ENCODE results near the gene IVL. TPM values are rescaled to one million over a fixed set of nuclear protein-coding genes. Genes with fewer than 3 reads are reported as not detected.

IVL gene
- total RNA-seq, 1 experiment from 2014 or later = not detected

DNA sequence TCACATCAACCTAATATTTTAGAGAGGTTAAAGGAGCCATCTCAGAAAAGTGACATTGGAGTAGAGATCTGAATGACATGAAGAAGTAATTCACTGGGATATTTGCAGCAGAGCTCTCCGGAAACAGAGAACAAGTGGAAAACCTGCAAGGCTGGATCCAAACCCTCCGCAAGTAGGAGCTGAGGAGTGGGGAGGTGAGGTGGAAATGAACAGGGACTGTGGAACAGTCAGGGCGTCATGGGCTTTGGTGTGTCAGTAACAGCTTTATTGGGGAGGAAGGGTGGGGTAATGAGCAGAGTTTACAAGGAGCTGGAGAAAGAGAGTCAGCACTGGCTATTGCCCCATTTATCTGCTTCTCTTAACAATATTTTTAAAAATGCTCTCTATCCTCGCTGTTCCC, 9.3 kb upstream of the IVL start:
- Histone ChIP-seq H3K4me3 (replicated peaks in 1 of 2; ENCODE audit: low read depth in 1 of 2, low read length in 2 of 2) (no peak overlapping the region), H3K36me3 (ENCODE audit: control insufficient read depth in 1 of 2, insufficient read depth in 2 of 2, low read length in 2 of 2) (no peaks in the 10 kb centered on the region), H3K79me2 (ENCODE audit: insufficient read depth, low read length) (no peaks in the 10 kb centered on the region), H4K20me1 (ENCODE audit: insufficient read depth) (no peaks in the 10 kb centered on the region), H3K9ac (ENCODE audit: low read length) (no peak overlapping the region), H3K4me2 (ENCODE audit: low read length) (no peak overlapping the region), H3K9me3 (ENCODE audit: control insufficient read depth in 1 of 2, insufficient read depth in 1 of 2, low read depth in 1 of 2, low read length in 2 of 2) (no peaks in the 10 kb centered on the region), H3K27ac (ENCODE audit: low read depth, low read length) (no peak overlapping the region), H3K4me1 (ENCODE audit: control insufficient read depth in 1 of 2, insufficient read depth in 2 of 2, low read length in 2 of 2) (0 out of 4 replicates have a peak, but pooled peaks cover 0 to 3% of the 10 kb centered on the region in 2 experiments), H2AFZ (ENCODE audit: low read depth, low read length, poor library complexity, severe bottlenecking) (no peak overlapping the region), H3K27me3 (ENCODE audit: insufficient read depth, low read length) (peaks cover 72% of the 10 kb centered on the region), H3K9me2 (ENCODE audit: insufficient read depth) (no peaks in the 10 kb centered on the region)
- CTCF ChIA-PET = no interaction called here
- no TSS peak for BruUV-seq (replicated peaks)
- TF ChIP-seq EZH2 (IDR thresholded peaks at IDR 0.05) (no peak), TCF7L2 (IDR thresholded peaks at IDR 0.05; ENCODE audit: borderline replicate concordance, extremely low read depth, insufficient read depth, insufficient read length) (no peak), ELF1 (IDR thresholded peaks at IDR 0.05; ENCODE audit: borderline replicate concordance, low read depth) (no peak), SRF (IDR thresholded peaks at IDR 0.05; ENCODE audit: low read depth) (no peak), POLR2AphosphoS5 (IDR thresholded peaks at IDR 0.05; ENCODE audit: low read depth, low read length) (no peak), ZNF274 (IDR thresholded peaks at IDR 0.05; ENCODE audit: low read depth, low read length) (no peak), RAD21 (IDR thresholded peaks at IDR 0.05; ENCODE audit: low read depth) (no peak), JUND (IDR thresholded peaks at IDR 0.05) (no peak), SIN3A (IDR thresholded peaks at IDR 0.05; ENCODE audit: low read depth) (no peak), EGR1 (IDR thresholded peaks at IDR 0.05; ENCODE audit: low read depth) (no peak), EZH2phosphoT487 (IDR thresholded peaks at IDR 0.05; ENCODE audit: borderline replicate concordance) (no peak), SP1 (IDR thresholded peaks at IDR 0.05; ENCODE audit: low read depth) (no peak), FOSL1 (IDR thresholded peaks at IDR 0.05; ENCODE audit: low read depth) (no peak), CBX3 (IDR thresholded peaks at IDR 0.05; ENCODE audit: low read depth) (no peak), ZFX (IDR thresholded peaks at IDR 0.05) (no peak)
- TF ChIP-seq, protein P1, sequence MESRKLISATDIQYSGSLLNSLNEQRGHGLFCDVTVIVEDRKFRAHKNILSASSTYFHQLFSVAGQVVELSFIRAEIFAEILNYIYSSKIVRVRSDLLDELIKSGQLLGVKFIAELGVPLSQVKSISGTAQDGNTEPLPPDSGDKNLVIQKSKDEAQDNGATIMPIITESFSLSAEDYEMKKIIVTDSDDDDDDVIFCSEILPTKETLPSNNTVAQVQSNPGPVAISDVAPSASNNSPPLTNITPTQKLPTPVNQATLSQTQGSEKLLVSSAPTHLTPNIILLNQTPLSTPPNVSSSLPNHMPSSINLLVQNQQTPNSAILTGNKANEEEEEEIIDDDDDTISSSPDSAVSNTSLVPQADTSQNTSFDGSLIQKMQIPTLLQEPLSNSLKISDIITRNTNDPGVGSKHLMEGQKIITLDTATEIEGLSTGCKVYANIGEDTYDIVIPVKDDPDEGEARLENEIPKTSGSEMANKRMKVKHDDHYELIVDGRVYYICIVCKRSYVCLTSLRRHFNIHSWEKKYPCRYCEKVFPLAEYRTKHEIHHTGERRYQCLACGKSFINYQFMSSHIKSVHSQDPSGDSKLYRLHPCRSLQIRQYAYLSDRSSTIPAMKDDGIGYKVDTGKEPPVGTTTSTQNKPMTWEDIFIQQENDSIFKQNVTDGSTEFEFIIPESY (IDR thresholded peaks at IDR 0.05; ENCODE audit: extremely low read depth, insufficient replicate concordance, low read length) = no peak
- TF ChIP-seq, protein P2, sequence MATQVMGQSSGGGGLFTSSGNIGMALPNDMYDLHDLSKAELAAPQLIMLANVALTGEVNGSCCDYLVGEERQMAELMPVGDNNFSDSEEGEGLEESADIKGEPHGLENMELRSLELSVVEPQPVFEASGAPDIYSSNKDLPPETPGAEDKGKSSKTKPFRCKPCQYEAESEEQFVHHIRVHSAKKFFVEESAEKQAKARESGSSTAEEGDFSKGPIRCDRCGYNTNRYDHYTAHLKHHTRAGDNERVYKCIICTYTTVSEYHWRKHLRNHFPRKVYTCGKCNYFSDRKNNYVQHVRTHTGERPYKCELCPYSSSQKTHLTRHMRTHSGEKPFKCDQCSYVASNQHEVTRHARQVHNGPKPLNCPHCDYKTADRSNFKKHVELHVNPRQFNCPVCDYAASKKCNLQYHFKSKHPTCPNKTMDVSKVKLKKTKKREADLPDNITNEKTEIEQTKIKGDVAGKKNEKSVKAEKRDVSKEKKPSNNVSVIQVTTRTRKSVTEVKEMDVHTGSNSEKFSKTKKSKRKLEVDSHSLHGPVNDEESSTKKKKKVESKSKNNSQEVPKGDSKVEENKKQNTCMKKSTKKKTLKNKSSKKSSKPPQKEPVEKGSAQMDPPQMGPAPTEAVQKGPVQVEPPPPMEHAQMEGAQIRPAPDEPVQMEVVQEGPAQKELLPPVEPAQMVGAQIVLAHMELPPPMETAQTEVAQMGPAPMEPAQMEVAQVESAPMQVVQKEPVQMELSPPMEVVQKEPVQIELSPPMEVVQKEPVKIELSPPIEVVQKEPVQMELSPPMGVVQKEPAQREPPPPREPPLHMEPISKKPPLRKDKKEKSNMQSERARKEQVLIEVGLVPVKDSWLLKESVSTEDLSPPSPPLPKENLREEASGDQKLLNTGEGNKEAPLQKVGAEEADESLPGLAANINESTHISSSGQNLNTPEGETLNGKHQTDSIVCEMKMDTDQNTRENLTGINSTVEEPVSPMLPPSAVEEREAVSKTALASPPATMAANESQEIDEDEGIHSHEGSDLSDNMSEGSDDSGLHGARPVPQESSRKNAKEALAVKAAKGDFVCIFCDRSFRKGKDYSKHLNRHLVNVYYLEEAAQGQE (IDR thresholded peaks at IDR 0.05; ENCODE audit: low read depth) = no peak
- TF ChIP-seq, protein P3, sequence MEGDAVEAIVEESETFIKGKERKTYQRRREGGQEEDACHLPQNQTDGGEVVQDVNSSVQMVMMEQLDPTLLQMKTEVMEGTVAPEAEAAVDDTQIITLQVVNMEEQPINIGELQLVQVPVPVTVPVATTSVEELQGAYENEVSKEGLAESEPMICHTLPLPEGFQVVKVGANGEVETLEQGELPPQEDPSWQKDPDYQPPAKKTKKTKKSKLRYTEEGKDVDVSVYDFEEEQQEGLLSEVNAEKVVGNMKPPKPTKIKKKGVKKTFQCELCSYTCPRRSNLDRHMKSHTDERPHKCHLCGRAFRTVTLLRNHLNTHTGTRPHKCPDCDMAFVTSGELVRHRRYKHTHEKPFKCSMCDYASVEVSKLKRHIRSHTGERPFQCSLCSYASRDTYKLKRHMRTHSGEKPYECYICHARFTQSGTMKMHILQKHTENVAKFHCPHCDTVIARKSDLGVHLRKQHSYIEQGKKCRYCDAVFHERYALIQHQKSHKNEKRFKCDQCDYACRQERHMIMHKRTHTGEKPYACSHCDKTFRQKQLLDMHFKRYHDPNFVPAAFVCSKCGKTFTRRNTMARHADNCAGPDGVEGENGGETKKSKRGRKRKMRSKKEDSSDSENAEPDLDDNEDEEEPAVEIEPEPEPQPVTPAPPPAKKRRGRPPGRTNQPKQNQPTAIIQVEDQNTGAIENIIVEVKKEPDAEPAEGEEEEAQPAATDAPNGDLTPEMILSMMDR (IDR thresholded peaks at IDR 0.05 in 2 of 3, conservative IDR thresholded peaks at IDR 0.05 in 1 of 3; ENCODE audit: borderline replicate concordance in 1 of 3, insufficient read depth in 1 of 3, low read depth in 2 of 3, low read length in 2 of 3) = no peak
- TF ChIP-seq, protein P4, sequence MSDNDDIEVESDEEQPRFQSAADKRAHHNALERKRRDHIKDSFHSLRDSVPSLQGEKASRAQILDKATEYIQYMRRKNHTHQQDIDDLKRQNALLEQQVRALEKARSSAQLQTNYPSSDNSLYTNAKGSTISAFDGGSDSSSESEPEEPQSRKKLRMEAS (IDR thresholded peaks at IDR 0.05) = no peak
- TF ChIP-seq, protein P5, sequence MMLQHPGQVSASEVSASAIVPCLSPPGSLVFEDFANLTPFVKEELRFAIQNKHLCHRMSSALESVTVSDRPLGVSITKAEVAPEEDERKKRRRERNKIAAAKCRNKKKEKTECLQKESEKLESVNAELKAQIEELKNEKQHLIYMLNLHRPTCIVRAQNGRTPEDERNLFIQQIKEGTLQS (IDR thresholded peaks at IDR 0.05) = no peak
- ATAC-seq (no peak), DNase-seq (ENCODE audit: low read depth, low spot score) (no peak)
- RAD21 ChIA-PET (ENCODE audit: low non-redundant PET in 1 of 2, low total read pairs in 2 of 2, uncharacterized antibody in 2 of 2, unreplicated experiment in 2 of 2) = no interaction called here
- intact Hi-C loops (cut with micrococcal nuclease) = no loop called here
- POLR2A ChIA-PET = no interaction called here

Data from HCT116 (cell line).